ENCODE results near the gene HMGA1. TPM values are rescaled to one million over a fixed set of nuclear protein-coding genes. Genes with fewer than 3 reads are reported as not detected.

HMGA1 gene
- total RNA-seq, 1 donor from 2014 or later: 244 TPM

GRCh38 chr6:34223956-34224940, 12.4 kb upstream of the HMGA1 start:
- ATAC-seq: peak; percentile 92

GRCh38 chr6:34225551-34225950, 11.1 kb upstream of the HMGA1 start:
- ATAC-seq: no peak

- ATAC-seq: no peak
Observed at GRCh38 chr6:34226066-34226465, 10.6 kb upstream of the HMGA1 start.

GRCh38 chr6:34226731-34227586, 9.7 kb upstream of the HMGA1 start:
- ATAC-seq: peak; percentile 1

- peak; percentile 12 for ATAC-seq
Observed at GRCh38 chr6:34227761-34228421, 8.8 kb upstream of the HMGA1 start.

- no peak for ATAC-seq
Observed at GRCh38 chr6:34229877-34230276, 6.8 kb upstream of the HMGA1 start.

- ATAC-seq: peak; percentile 27
Observed at GRCh38 chr6:34230653-34231371, 5.9 kb upstream of the HMGA1 start.

- no peak for ATAC-seq
Observed at GRCh38 chr6:34231566-34232336, 4.9 kb upstream of the HMGA1 start.

- no peak for ATAC-seq
Observed at GRCh38 chr6:34232901-34233300, 3.8 kb upstream of the HMGA1 start.

- no peak for ATAC-seq
Observed at GRCh38 chr6:34233867-34234266, 2.8 kb upstream of the HMGA1 start.

- ATAC-seq: no peak
Observed at GRCh38 chr6:34234667-34235306, 1.9 kb upstream of the HMGA1 start.

- ATAC-seq: peak; percentile 78
Observed at GRCh38 chr6:34235307-34236130, 1.2 kb upstream of the HMGA1 start.

- ATAC-seq: peak; percentile 52
Observed at GRCh38 chr6:34236131-34236442, 586 bp upstream of the HMGA1 start.

- peak; percentile 1 for ATAC-seq
Observed at GRCh38 chr6:34237316-34237721, 646 bp downstream of the HMGA1 start.

GRCh38 chr6:34237722-34238584, 1.3 kb downstream of the HMGA1 start:
- ATAC-seq: peak; percentile 13

- no peak for ATAC-seq
Observed at GRCh38 chr6:34238585-34239499, 2.2 kb downstream of the HMGA1 start.

- ATAC-seq: no peak
Observed at GRCh38 chr6:34239500-34239825, 2.8 kb downstream of the HMGA1 start.

- no peak for ATAC-seq
Observed at GRCh38 chr6:34239893-34240292, 3.2 kb downstream of the HMGA1 start.

Measured in esophagus mucosa (tissue), 1 donor.